CD4-positive, alpha-beta T cell treated with Interleukin-2 at 100 ng/mL for 4 hours (primary cell): Measurements from ENCODE around the gene A2ML1.
A peak's percentile ranks its signal among the peaks of the same experiment; 100 is the strongest.
"Not testable (repeated sequence)": the region's sequence is repeated elsewhere in the genome, so short reads cannot be mapped to it uniquely, and the experiment has no call there.

ENCODE experiments used
- DNase-seq: peaks from one replicate; pipeline ENCODE4 v3.0.0-alpha.2; 2020; ENCODE audit warnings: low spot score

A2ML1 gene

DNA sequence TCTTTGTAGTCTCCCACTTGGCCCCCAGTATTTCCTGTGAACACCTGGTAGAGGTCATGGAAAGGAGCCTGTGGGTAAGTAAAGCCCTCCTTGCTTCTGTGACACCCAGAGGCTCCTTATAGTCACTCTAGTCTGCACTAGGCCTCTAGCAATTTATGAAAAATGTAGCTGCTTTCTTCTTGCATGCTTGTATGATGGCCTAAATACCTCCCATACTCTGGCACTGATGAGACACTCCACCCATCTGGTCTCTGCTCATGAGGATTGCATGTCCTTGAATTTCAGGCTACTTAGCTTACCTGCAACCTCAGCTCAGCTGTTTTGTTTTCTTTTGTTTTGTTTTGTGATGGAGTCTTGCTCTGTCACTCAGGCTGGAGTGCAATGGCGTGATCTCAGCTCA lies 4.6 kb upstream of the A2ML1 start:
- no peak for DNase-seq

GRCh38 chr12:8818526-8818925 lies 3.9 kb upstream of the A2ML1 start:
- no peak for DNase-seq

- DNase-seq, result no peak
Observed at GRCh38 chr12:8819666-8819980, 2.8 kb upstream of the A2ML1 start.

GRCh38 chr12:8820676-8821407 lies 1.6 kb upstream of the A2ML1 start:
- not testable (repeated sequence) for DNase-seq

- DNase-seq, result no peak
Observed at GRCh38 chr12:8821591-8821990, 830 bp upstream of the A2ML1 start.

DNA sequence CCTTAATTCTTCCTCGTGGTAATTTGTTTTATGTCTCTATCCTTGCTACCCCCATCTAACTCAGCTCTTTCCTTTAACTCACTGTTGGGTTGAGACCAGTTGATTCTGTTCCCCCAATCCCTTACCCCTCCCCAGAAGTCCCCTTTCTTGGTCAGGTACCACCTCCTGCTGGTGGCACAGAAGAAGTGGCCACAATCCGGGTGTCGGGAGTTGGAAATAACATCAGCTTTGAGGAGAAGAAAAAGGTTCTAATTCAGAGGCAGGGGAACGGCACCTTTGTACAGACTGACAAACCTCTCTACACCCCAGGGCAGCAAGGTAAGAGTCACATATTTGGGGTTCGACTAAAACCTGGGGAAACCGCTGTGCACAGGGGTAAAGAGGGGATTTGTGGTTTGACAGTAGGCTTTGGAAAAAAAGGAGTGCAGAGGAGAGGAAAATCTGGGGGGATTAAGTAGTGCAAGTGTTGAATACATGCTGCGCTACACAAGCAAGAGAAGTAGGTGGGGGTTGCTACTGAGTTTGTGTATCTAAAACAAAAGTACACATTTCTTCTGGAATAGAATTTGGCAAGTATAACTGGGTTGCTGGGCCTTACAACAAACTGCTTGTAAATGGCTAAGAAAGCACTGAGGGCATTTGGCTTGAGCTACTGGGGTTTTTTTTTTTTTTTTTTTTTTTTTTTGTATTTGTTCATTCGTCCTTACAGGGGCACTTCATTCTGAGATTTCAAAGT lies 1.3 kb downstream of the A2ML1 start:
- peak; percentile 6 for DNase-seq

- no peak for DNase-seq
Observed at GRCh38 chr12:8827551-8828256, 5.3 kb downstream of the A2ML1 start.

DNA sequence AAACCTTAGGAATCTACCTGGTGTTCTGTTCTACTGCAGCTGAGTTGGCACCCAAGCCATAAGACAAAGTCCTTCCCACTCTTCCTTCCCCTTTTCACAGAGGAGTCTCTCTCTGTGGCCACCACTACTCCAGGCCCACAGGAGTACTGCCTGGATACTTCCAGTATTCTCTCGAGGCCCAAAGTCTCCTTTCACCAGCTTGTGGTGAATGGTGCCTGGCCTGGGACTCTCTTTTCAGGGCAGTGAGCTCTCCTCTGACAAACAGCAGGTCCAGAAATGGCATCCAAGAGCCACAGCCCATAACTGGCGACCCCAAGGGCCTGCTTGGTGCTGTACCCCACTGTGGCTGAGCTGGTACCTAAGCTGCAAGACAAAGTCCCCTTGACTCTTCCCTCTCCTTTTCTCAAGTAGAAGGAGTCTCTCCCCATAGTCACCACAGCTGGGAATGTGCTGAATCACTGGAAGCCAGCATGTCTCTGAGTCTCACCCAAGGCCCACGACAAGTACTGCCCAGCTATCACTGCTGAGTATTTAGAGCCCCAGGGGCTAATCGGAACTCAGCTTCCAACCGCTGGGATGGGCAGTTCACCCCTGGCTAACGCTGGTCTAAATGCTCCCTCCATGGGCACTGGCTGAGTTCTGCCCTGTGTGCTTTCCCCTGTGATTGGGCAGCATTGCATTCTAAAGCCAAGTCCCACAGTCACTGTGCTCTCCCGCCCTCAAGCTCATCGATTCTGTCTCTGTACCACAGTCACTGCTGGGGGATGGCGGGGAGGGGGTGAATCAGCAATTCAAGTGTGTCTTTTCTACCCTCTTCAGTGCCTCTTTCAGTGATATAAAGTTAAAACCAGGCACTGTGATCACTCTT lies 6.1 kb downstream of the A2ML1 start:
- DNase-seq, result no peak

DNA sequence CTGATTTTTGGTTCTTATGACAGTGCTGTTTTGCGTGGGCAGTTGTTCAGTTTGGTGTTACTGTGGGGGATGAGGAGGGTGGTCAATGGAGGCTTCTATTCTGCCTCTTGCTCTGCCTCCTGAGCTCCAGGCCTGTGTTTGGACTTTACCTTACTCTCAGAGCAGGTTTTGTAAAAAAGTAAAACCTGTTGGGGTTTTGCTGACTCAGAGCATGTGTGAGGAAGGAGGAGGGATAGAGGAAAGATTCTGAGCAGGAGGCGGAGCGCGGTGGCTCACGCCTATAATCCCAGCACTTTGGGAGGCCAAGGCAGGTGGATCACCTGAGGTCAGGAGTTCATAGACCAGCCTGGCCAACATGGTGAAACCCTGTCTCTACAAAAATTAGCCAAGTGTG lies 6.7 kb downstream of the A2ML1 start:
- DNase-seq, result no peak

- DNase-seq, result no peak
Observed at GRCh38 chr12:8829621-8830020, 7.2 kb downstream of the A2ML1 start.

- DNase-seq, result no peak
Observed at GRCh38 chr12:8831116-8831515, 8.7 kb downstream of the A2ML1 start.

DNA sequence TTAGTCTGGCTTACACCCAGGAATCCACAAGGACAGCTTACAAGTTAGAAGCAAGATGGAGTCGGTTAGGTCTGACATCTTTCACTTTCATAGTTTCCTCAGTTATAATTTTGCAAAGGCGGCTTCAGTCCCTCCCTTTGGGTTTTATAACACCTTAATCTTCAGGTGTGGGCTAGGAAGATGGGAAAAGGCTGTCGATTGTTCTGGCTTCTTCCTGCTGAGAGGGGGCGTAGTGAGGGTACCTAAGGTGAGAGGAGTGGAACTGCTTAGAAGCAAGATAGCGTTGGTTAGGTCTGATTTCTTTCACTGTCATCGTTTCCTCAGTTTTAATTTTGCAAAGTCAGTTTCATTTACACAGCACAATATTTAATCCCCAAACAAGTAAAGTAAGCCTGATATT lies 10.1 kb downstream of the A2ML1 start:
- no peak for DNase-seq

DNA sequence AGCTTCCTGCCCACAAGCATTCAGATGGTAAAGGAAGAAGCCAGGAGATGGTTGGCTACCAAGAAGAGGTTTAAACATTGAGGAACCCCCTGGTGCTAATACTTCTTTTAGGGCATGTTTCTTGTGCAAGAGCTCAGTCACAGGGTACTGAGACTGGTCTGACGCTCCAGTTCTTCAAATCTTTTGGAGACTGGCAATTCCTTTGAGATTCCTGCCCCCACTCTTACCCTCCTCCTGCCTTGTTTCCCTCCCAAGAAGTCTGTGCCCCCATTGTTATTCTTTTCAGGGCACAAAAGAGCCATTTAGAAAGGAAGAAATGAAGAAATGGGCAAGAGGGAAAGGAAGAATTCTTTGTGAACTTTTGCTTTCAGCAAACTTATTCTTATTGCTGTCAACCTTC lies 11.8 kb downstream of the A2ML1 start:
- no peak for DNase-seq

DNA sequence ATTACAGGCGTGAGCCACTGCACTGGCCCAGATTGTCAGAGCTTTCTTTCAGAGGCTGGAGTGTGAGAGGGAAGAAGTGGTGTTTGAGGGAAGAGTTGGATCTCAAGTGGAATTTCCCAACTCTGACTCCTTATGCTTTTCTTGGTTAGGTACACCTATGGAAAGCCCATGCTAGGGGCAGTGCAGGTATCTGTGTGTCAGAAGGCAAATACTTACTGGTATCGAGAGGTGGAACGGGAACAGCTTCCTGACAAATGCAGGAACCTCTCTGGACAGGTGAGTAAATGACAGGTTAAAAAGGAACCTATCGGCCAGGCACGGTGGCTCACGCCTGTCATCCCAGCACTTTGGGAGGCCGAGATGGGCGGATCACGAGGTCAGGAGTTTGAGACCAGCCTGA lies 14.9 kb downstream of the A2ML1 start:
- DNase-seq, result no peak

- DNase-seq, result no peak
Observed at GRCh38 chr12:8840321-8840720, 17.9 kb downstream of the A2ML1 start.

GRCh38 chr12:8840938-8841633 lies 18.7 kb downstream of the A2ML1 start:
- DNase-seq, result no peak

DNA sequence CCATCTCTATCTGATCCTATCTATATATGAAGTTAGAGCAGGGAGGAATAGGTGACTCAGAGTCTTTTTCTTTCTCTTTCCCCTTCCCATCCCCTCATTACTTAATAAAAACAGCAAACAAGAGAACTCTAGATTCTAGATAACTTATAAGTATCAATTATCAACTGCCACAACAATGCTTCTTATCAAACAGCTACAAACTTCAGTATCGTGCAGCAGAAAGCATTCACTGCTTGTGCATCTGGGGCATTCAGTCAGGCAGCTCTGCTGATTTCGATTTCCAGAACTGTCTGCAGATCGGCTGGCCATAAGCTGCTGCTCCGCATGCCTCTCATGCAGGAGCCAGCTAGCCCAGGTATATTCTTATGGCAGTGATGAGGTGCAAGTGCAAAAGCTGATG lies 19.4 kb downstream of the A2ML1 start:
- DNase-seq, result no peak

DNA sequence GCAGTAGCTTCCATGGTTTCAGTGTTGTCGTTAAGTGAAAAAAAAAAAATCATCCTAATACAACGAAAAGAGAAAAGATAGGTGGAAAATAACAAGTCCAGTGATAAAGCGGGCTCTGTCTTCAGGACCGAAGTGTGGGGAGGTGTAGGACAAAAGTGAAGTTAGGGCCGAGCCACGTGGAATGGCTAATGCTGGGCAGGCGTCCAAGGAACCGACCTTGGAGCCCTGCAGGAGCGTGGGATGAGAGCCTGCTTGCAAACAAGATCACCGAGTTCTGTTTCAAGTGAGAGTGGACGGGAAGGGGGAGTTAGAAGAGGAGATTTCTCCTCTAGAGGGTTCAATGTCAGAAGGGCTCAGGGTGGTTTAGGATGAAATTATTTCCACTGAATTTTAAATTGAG lies 22.2 kb downstream of the A2ML1 start:
- DNase-seq, result no peak

- DNase-seq, result no peak
Observed at GRCh38 chr12:8846305-8846704, 23.9 kb downstream of the A2ML1 start.

DNA sequence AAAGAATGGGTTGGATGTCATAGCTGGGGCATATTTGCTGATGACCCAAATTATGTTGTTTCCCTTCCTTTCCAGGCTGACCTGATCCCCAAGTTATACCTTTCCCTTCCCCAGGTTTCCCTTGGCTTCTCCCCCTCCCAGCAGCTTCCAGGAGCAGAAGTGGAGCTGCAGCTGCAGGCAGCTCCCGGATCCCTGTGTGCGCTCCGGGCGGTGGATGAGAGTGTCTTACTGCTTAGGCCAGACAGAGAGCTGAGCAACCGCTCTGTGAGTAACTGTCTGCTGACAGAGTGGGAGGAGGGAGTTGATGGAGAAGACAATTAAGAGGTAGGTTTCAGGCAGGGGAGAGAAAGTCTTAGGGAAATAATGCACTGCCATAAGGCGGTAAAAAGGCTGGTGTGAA lies 25.0 kb downstream of the A2ML1 start:
- DNase-seq, result no peak

DNA sequence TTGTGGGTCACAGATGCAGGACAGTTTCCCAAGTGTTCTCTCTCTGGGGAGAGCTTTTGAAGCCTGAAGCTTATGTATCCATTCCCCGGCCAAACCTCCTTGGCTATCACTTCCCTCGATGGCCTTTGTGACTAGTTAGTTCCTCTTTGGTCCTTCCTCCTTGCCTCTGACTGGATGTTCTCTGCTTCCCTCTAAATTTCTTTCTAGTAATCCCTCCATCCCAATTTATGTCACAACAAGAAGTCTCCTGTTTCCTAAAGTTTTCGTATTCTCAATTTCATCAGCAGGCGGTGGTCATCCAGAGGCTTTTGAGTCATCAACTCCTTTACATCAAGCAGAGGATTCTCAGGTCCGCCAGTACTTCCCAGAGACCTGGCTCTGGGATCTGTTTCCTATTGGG lies 27.5 kb downstream of the A2ML1 start:
- DNase-seq, result no peak

DNA sequence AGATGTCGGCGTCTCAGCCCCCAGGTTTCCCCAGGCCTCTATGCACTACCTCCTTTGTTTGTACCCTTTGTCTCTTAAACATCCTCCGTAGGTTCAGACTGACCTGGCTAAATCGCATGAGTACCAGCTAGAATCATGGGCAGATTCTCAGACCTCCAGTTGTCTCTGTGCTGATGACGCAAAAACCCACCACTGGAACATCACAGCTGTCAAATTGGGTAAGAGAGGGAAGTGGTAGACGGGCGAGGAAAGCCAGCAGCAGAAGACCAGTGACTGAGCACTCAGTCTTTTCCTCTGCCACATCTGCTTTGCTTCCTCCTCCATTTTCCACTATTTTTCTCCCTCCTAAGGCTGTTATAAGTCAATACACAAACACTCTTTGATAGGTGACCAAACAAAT lies 29.7 kb downstream of the A2ML1 start:
- no peak for DNase-seq
